HG02852 (cell line): Measurements from ENCODE around the gene UPF2.
A peak's percentile ranks its signal among the peaks of the same experiment; 100 is the strongest.

Experiments used
- ATAC-seq: cut with Tn5 transposase; IDR thresholded peaks from one replicate; pipeline ENCODE4 v1.9.1; 2021; ENCODE audit warnings: mild to moderate bottlenecking, moderate library complexity; ENCODE audit not compliant: unreplicated experiment

UPF2 gene

DNA sequence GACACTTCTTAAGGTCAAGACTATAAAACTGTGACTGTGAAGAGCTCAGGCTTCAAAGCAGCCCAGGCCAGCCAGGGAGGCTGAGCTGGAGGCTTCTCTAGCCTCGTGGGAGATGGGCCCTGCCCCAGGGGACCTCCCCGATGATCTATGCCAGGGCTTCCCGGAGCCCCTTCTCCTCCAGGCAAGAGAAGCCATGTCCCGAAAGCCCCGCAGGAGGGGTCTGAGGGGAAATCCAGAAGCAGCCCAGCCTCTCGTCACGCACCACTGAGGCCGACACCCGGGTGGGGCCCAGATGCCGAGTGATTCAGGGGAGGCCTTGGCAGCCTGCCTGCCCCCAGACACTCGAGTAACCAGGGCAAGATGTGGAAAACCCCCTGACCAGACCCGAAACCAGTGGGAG, 155.8 kb downstream of the UPF2 start:
- no peak for ATAC-seq

DNA sequence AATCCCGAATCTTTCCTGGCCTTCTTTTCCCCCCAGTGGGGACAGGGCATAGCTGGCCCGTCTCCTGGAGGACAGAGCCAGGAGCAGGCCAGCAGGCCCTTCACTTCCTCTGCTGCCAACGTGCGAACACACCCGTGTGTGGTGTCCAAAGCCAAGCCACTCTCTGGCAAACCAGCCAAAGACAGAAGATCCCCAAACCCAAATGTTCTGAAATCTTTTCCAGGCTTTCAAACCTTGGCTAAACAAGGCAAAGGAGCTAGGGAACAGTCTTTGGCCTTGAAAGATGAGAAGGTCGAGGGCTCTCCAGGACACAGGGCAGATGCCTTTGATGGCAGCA, 156.5 kb downstream of the UPF2 start:
- ATAC-seq = no peak

DNA sequence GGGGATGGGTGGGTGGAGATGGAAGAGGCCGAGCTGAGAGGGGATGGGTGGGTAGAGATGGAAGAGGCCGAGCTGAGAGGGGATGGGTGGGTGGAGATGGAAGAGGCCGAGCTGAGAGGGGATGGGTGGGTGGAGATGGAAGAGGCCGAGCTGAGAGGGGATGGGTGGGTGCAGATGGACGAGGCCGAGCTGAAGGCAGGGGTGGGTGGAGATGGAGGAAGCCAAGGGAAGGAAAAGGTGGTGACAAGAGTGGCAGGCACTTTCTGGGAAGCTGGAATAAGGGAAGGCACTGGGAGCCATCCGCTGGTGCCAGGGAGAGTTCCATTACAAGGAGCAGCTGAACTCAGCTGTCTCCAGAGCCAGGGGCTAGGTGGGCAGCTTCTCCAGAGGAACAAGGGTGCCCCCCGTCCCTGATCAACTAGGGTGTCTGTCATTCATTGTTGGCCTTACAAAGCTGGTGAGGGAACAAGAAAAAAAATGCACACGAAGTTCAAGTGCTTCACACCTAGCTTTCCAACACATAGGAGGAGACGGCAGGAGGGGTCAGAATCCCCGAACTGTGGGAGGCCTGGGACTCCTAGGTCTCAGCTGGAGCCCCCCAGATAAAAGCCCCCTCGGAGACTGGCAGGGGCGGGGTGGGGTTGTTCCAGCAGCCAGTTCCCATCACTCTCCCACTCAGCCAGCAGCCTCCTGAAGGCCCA, 157.0 kb downstream of the UPF2 start:
- ATAC-seq = no peak

DNA sequence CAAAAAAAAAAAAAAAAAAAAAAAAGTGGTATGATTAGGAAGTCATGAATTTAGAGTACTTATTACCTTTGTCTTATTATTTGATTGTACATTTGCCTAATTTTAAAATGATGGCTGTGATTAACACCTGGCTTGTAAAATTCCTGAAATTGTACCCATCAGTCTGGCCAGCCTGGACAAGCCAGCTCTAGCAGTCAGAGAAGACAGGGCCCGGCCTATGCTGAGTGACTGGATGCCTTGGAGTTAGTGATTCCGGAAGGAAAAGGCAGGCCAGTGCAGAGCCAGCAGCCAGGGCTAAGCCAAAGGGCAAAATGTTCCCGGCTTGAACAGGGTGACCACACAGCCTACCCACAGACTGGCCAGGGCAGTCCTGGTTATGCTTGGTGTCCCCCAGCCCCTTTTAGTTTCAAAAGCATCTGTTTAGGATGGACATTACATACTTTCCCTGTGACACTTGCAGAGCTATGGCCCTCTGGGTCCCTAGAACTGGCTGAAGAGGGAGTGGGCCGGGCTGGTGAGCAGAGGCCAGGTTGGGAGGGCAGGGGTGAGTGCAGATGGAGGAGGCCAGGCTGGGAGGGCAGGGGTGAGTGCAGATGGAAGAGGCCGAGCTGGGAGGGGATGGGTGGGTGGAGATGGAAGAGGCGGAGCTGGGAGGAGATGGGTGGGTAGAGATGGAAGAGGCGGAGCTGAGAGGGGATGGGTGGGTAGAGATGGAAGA, 157.7 kb downstream of the UPF2 start:
- ATAC-seq = no peak

DNA sequence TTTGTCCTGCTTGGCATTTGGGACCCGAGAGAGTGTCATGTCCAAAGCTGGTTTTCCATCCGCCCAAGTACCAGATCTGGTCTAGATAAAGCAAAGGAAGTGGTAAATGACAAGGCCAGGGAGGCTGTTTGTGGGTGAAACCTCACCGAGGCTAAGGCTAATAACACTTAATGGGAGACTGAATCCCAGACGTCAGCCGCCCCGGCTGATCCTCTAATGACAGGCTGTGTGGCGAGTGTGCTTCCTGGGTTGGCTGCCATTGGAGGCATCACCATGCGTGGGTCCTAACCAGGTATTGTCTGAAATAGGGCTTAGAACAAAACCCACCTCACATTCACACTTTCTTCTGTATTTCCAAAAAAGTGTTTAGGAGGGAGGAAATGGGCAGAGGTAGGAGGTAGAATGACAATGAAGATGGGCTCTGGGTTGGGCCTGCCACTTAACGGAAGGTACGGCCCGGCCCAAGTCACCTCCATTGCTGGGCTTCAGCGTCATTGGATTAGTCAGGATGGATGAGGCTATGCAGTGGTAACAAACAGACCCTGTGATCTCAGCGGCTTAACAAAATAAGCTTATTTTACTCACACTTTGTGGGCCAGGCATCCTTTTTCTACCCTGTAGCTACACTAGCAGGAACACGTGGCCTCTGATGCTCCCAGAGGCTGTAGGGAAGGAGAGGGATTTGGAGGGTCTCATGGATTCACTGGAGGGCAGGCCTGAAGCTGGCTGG, 159.8 kb downstream of the UPF2 start:
- ATAC-seq = no peak

DNA sequence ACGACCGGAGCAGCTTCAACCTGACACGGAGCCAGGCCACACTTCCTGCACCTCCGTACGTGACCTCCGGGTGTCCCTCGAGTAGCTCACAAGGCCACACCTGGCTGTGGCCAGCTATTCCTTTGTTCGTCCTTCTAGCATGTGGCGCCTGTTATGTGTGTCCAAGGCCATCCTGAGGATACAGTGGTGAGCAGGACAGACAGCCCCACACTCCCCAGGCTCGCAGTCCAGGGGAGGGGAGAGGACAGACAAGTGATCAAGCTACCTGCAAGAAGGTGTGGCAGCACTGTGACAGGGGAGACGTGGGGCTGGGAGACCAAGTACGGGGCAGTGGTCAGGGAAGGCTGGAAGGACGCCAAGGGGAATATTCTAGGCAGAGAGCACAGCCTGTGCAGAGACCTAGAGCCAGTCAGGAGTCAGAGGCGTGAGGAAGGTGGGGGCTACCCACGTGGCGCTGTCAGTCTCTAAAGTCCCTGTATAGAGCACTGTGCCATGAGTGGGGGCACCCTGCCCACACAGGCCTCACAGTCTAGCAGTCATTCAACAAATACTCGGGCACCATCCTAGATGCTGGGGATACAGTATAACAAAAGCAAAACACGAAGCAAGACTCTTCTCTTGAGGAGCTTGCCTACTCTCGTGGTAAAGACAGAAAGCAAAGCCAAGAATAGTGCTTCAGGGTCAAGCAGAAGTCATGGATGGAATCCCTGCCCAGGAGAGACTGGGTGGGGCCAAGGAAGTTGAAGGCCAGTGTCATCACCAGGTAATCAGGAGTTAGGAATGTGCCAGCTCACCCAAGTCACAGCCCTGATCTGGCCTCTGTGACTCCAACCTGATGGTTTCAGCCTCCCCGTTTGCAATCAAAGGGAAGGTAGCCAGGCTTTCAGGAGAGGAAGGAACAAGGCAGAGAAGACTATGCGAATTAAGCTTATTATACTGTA, 160.9 kb downstream of the UPF2 start:
- ATAC-seq = no peak

DNA sequence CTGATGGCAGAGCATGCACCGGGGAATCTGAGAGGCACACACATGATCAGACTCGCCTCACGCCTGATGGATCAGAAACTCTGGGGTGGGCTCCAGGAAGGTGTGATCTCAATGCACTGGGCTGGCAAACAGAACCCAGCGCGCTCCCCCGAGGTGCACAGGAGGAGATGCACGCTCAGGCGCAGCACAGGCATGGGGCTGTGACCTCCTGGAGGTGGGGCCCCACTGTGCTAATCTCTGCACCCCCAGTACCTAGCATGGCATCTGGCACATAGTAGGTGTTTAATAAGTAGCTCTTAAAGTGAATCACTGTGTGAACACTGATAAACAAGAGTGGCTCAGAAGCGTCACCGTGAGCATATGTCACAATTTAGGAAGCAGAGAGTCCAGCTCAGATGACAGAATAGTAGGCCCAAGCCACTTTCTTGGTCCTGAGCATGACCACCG, 161.6 kb downstream of the UPF2 start:
- ATAC-seq = no peak

DNA sequence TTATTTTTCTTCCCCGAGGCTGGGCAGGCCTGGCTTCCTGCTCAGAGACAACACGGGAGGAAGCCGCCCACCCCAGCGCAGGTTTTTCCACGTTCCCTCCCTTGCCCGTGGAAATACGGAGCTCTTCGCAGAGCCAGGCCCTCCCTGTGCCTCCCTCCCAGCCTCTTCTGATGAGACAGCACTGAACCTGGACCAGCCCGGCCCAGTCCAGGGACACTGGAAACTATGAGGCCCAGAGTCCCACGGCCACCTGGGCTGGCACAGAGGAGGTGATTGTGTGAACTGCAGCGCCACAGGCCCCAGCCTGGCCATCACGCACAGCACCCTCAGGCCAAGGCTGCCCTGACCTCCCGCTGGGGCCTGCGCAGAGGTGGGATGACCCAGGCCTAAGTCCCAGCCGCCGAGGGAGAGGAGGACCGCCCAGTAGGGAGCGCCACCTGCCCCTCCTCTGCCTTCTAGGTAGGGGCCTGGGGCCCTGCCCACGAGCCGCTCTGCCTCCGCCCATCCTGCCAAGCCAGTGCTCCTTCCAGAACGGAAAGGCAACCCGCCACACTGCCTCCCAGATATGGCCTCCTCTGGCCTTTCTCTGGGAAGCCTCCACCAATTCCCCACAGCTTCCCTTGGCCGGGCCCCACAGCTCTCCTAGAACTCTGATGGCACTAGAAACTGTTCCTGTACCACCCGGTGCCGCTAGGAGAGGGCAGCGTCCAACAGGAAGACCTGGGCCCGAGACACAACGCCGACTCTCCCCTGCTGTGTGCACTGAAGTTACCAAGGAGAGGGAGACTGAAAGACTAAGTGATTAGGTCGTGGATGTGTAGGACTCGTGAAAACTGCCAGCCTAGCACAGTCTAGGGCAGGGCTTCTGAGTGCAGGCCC, 162.2 kb downstream of the UPF2 start:
- no peak for ATAC-seq

DNA sequence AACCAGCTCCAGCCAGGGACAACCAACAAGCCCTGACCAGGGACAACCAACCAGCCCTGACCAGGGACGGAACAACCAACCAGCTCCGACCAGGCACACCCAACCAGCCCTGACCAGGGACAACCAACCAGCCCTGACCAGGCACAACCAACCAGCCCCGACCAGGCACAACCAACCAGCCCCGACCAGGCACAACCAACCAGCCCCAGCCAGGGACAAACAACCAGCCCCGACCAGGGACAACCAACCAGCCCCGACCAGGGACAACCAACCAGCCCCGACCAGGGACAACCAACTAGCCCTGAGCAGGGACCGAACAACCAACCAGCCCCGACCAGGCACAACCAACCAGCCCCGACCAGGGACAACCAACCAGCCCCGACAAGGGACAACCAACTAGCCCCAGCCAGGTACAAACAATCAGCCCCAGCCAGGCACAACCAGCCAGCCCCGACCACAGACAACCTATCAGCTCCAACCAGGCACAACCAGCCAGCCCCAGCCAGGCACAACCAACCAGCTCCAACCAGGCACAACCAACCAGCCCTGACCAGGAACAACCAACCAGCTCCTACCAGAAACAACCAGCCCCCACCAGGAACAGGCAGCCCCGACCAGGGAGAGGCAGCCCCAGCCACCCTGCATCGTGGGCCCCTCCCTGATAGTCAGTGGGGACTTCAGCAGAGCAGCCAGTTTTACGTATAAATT, 163.1 kb downstream of the UPF2 start:
- ATAC-seq = no peak

DNA sequence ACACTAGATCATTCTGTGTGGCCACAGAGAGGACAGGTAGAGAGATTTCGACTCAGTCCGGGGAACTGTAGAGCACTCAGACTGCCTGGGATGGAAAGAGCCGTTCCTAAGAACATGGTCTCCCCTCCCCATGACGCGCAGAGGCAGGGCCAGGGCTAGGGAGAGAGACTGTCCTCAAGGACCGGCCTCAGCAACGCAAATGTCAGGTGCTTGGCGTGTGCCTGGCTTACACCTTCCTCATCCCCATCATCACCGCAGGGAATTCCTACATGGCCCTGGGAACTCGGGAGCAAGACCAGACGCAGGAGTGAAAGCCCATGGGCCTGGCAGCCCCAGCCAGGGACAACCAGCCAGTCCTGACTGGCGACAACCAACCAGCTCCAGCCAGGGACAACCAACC, 163.8 kb downstream of the UPF2 start:
- no peak for ATAC-seq

DNA sequence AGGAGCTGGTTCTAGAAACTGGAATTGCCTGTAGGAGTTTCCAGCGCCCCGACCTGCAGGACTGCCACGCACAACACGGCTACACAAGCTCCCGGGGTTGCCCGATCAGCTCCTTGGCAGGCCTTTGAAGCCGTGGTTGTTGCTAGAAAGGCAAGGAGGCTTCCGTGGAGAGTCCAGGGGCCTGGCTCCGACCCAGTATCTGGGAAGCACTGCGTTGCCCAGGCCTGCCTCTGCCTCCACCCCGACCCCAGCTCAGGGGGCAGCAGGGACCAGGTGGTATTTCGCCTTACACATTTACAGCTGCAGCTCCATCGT, 165.1 kb downstream of the UPF2 start:
- no peak for ATAC-seq

DNA sequence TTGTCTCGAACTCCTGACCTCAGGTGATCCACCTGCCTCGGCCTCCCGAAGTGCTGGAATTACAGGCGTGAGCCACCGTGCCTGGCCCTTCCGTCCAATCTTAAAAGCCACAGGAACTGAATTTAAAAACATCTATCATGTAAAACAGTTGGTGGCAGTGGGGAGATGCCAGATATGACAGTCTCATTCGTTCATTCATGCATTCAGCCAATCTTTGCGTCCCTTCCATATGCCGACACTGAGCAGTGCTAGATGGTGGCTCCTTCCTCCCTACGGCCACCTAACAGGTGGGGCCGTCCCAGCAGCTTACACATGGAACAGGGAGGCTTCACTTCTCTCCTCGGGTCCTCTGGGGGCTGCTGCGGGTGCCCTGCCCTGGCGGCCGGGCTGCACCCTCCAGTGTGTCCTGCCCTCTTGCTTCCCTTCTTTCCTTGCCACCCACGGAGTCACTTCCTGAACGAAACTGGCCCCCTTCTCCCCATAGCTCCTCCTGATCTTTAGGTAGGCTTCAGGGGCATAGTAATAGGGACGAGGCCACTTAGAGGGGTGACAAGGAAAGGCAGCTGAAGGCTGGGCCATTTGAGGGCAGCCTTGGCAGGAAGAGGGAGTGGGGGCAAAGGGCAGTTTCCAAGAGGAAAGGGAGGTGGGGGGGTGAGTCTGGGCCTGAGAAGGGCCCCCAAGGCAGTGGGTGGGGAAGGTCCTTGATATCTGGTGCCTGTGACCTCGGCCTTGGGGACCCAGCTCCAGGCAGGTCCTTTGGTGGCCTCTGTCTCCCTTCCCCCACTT, 165.6 kb downstream of the UPF2 start:
- ATAC-seq = no peak

DNA sequence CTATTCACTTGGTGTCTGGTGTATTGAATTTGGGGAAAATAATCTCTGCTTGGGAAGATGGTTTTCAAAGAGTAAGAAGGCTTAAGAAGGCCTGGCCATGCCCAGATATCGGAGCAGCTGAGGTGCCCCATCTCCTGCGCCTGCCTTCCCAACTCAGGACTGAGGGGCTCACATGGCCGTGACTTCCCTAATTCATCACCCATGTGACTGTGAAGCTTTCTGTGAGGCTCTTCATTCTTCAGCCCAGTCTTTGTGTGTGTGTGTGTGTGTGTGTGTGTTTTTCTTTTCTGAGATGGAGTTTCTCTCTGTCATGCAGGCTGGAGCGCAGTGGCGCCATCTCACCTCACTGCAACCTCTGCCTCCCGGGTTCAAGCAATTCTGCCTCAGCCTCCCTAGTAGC, 166.3 kb downstream of the UPF2 start:
- no peak for ATAC-seq

DNA sequence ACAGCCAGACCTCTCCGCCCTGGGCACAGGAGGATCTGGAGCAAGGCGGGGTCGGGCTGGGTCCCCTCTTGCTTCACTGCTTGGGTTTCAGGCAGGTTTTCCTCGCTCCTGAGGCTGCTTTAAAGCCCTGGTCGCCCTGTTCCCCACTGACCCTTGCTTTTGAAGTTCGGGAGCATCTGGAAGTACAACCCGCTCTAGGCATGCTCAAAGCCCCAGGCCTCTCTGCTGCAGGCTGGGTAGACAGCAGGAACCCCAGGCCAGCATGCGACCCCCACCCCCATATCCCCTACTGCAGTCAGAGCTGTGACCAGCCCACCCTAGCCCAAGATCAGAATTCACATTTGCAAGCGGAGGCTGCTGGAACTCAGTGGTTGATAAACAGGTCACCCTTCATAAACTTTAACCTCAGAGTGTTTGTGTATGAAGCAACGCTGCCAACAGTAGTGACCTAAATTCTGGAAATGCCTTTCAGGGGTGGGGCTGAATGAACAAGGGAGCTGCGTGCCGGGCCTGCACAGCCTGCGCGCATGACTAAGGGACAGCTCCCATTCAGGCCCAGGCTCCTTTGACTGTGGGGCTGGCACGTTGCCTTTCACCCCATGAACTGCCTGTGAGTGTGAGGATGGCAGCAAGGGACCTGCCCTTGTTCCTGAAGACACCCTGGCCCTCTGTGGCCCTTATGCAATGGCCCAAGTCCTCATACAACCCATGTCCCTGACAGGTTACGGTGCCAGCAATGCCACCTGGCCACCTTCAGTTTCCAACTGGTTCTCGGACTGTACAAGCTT, 166.9 kb downstream of the UPF2 start:
- ATAC-seq = no peak

DNA sequence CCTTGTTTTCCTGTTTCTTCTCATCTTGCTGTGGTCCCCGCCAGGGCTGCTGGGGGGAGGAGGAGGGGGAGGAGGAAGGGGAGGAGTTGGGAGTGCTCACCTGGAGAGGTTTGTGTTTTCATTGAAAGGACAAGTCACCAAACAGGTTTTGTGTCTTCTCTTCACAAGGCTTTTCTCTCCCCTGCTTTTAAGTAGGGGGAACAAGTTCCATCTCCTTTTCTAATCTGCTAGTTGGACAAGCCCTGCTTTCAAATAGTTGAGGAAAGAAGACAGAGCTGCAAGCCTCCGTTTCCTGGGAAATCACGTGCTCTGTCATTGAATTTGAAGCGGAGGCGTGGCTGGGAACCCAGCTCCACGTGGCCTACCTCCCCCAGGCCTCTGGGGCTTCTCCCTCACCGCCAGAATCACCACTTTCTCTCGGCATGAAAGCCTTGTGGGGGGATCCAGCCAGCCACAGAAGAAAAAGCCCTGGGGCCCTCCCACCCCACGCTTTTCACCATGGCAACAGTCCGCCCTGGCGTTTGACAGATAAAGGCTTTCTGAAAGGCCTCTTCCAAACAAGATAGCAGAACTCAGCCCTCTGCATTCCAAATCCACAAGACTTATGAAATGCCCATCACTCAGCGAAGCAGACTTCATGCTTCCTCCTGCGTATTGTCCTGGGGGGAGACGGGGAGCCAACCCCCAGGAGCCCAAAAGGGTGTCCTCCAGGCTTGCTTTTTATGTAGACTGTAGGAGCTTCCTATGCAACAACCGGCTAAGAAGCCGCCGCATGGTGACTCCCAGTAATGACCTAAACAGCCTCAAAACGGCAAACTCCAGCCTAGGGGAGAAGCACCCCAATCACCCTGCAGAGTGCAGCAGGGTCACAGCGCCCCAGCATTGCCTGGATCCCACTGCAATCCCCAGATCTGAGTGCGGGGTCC, 167.8 kb downstream of the UPF2 start:
- peak; percentile 68 for ATAC-seq

DNA sequence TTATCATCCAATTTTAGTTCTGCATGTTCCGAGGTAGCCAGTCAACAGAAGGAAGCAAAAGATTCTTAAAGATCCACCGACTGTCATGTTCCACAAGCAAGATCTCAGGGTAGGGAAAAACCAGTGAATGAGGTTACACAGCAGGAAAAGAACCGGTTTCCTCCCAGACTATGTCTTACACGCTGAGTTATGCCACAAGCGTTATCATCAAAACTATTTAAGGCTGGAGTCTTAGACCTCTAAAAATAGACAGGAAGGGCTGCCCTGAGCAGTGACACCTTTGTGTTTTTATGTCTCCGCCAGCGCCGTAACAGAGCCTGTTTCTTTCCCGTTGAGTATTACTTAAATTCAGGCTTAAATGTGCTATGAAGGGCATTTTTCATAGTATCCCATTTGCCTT, 171.1 kb downstream of the UPF2 start:
- no peak for ATAC-seq

DNA sequence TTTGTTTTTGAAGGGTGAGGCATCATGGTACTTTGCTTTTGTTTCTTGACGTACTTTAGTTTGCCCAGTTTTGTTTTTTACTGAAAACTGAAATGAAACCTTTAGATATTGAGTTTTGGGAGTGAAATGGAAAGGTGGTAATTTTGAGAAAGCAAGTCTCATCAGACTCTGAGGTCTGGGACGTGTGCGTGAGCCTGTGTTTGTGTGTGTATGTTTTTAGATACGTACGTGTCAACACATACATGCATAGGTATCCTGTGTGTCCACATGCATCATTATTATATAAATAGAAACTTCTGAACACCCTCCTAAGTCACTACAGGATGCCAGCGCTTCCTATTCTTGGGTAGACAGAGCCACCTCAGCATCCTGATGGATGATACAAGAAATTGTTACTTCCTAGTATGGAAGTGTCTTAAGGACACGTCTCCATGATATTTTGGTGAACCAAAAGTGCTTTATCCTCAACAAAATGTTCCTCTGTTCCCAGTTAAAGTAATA, 171.7 kb downstream of the UPF2 start:
- ATAC-seq = no peak
